HepG2 (cell line): ENCODE results near the gene SELENOI. TPM values are rescaled to one million over a fixed set of nuclear protein-coding genes. Genes with fewer than 3 reads are reported as not detected.

Experiments used
- ATAC-seq: fragments of 200-7000 bp; cut with Tn5 transposase; 3 replicates; pipeline ENCODE4 v1.9.1; 2020; ENCODE audit warnings: mild to moderate bottlenecking, moderate library complexity
- BruUV-seq: library from RNA; stranded (reverse); fragments of 400-500 nt; replicated peaks from 2 replicates; lab custom pipeline; 2021; lab: Mats Ljungman, UMichigan
- CTCF ChIA-PET: fragments of 300-600 bp; formaldehyde crosslinking; extraction: SDS; loops from one replicate; lab custom pipeline; 2021; ENCODE audit warnings: low total read pairs, inconsistent platforms, low intra/inter-chr PET ratio; lab: Yijun Ruan, JAX
- POLR2A ChIA-PET: fragments of 350-600 bp; sonication (Branson Sonifier 250); formaldehyde crosslinking; loops from one replicate; lab custom pipeline; 2020; ENCODE audit warnings: antibody characterized with exemption, inconsistent platforms; lab: Yijun Ruan, JAX
- DNase-seq: peaks from one replicate; pipeline ENCODE4 v3.0.0-alpha.2; 2015; ENCODE audit warnings: low spot score
- FAIRE-seq: peaks from 3 replicates; lab custom pipeline; 2011; peaks lifted over from hg19 to GRCh38; lab: Jason Lieb, UNC
- H2AFZ ChIP-seq: one replicate; pipeline ENCODE4 v1.6.1; 2011; ENCODE audit warnings: low read length, inconsistent platforms
- H3K27ac ChIP-seq: fragments of 300-600 bp; 3 replicates; pipeline ENCODE4 v1.8.0; 2011; ENCODE audit warnings: mixed run types, mild to moderate bottlenecking, mixed read lengths, low read length, inconsistent platforms; ENCODE audit not compliant: insufficient read depth; ENCODE audit errors: extremely low read length
- H3K27me3 ChIP-seq, 2 experiments: fragments of 200-600 bp in 1 of 2; 2 replicates in 1 of 2; 3 replicates in 1 of 2; pipeline versions ENCODE4 v1.6.0 to v1.8.0; 2011; ENCODE audit warnings: low read length in 2 of 2, mild to moderate bottlenecking in 2 of 2, moderate library complexity in 2 of 2, inconsistent platforms in 1 of 2; ENCODE audit not compliant: insufficient read depth in 2 of 2, control insufficient read depth in 1 of 2
- H3K36me3 ChIP-seq, 2 experiments: fragments of 200-600 bp in 1 of 2; replicated peaks in 1 of 2; 2 replicates in 1 of 2; 3 replicates in 1 of 2; pipeline versions ENCODE4 v1.5.1 to v1.8.0; 2011; ENCODE audit warnings: low read length in 2 of 2, inconsistent platforms in 1 of 2; ENCODE audit not compliant: insufficient read depth in 2 of 2, control insufficient read depth in 1 of 2
- H3K4me1 ChIP-seq: 2 replicates; pipeline ENCODE4 v1.5.1; 2012; ENCODE audit warnings: low read length, inconsistent platforms; ENCODE audit not compliant: insufficient read depth
- H3K4me2 ChIP-seq: 2 replicates; pipeline ENCODE4 v1.6.0; 2011; ENCODE audit warnings: low read depth, low read length, inconsistent platforms
- H3K4me3 ChIP-seq, 3 experiments: fragments of 200-600 bp in 1 of 3; sonication (generic), shearing (Covaris generic) in 1 of 3; replicated peaks in 1 of 3; 2 replicates each; pipeline ENCODE4 v1.5.1; 2011 to 2016; ENCODE audit warnings: low read length in 3 of 3, inconsistent platforms in 2 of 3, low read depth in 2 of 3, mild to moderate bottlenecking in 2 of 3, control low read depth in 1 of 3, mixed read lengths in 1 of 3; ENCODE audit not compliant: insufficient read depth in 1 of 3
- H3K79me2 ChIP-seq: one replicate; pipeline ENCODE4 v1.6.1; 2011; ENCODE audit warnings: low read length, inconsistent platforms; ENCODE audit not compliant: insufficient read depth
- H3K9ac ChIP-seq: 2 replicates; pipeline ENCODE4 v1.6.0; 2011; ENCODE audit warnings: mild to moderate bottlenecking, low read depth, low read length, inconsistent platforms; ENCODE audit not compliant: insufficient read depth
- H3K9me3 ChIP-seq: 2 replicates; pipeline ENCODE4 v1.5.1; 2012; ENCODE audit warnings: mild to moderate bottlenecking, low read length
- H4K20me1 ChIP-seq: 2 replicates; pipeline ENCODE4 v1.6.0; 2011; ENCODE audit warnings: inconsistent platforms, mild to moderate bottlenecking, low read length, moderate library complexity; ENCODE audit not compliant: insufficient read depth
- ATF2 ChIP-seq: sonication (generic); formaldehyde crosslinking; IDR thresholded peaks from 2 replicates; pipeline ENCODE4 v1.4.0; 2020; ENCODE audit warnings: missing genetic modification reagents
- ESRRA ChIP-seq: sonication (generic); formaldehyde crosslinking; IDR thresholded peaks from 2 replicates; pipeline ENCODE4 v1.5.1; 2020; ENCODE audit warnings: mild to moderate bottlenecking, low read depth, missing genetic modification reagents
- HOXA9 ChIP-seq: sonication (generic); formaldehyde crosslinking; IDR thresholded peaks from 2 replicates; pipeline ENCODE4 v1.8.1; 2022; ENCODE audit warnings: missing genetic modification reagents, mild to moderate bottlenecking, moderate library complexity, borderline replicate concordance
- JUN ChIP-seq: sonication (generic); formaldehyde crosslinking; IDR thresholded peaks from 2 replicates; pipeline ENCODE4 v1.4.0; 2020; ENCODE audit warnings: mild to moderate bottlenecking, missing genetic modification reagents
- MAFK ChIP-seq, 2 experiments: IDR thresholded peaks in 1 of 2; conservative IDR thresholded peaks in 1 of 2; 2 replicates each; pipeline ENCODE4 v1.6.1; 2011; ENCODE audit warnings: improper control_type of control experiment in 2 of 2, low read length in 2 of 2
- MYNN ChIP-seq: sonication (generic); formaldehyde crosslinking; IDR thresholded peaks from 2 replicates; pipeline ENCODE4 v1.4.0; 2020; ENCODE audit warnings: mild to moderate bottlenecking, low read depth, missing genetic modification reagents
- NCOA2 ChIP-seq: sonication (generic); formaldehyde crosslinking; IDR thresholded peaks from 2 replicates; pipeline ENCODE4 v1.8.0; 2022; ENCODE audit warnings: inconsistent platforms
- NFE2L1 ChIP-seq: sonication (generic); formaldehyde crosslinking; IDR thresholded peaks from 2 replicates; pipeline ENCODE4 v1.4.0; 2020; ENCODE audit warnings: missing genetic modification reagents, mild to moderate bottlenecking, borderline replicate concordance
- PCBP2 ChIP-seq: fragments of 200-400 bp; formaldehyde crosslinking; optimal IDR thresholded peaks from 2 replicates; pipeline ENCODE3; 2018; ENCODE audit warnings: low read length, low read depth; ENCODE audit not compliant: poor library complexity, severe bottlenecking
- POLR2AphosphoS2 ChIP-seq: IDR thresholded peaks from 2 replicates; pipeline ENCODE4 v1.6.1; 2011; ENCODE audit warnings: low read depth, low read length, improper control_type of control experiment
- RAD21 ChIP-seq: fragments of 450-650 bp; formaldehyde crosslinking; IDR thresholded peaks from 2 replicates; pipeline ENCODE4 v1.5.0; 2020; ENCODE audit warnings: mild to moderate bottlenecking
- SIN3A ChIP-seq: IDR thresholded peaks from 2 replicates; pipeline ENCODE4 v1.6.1; 2011; ENCODE audit warnings: low read depth, mild to moderate bottlenecking, control low read depth, low read length, borderline replicate concordance
- SIX1 ChIP-seq: sonication (generic); formaldehyde crosslinking; IDR thresholded peaks from 2 replicates; pipeline ENCODE4 v1.4.0; 2020; ENCODE audit warnings: missing genetic modification reagents, borderline replicate concordance
- ZNF556 ChIP-seq: sonication (generic); formaldehyde crosslinking; IDR thresholded peaks from 2 replicates; pipeline ENCODE4 v1.4.0; 2020; ENCODE audit warnings: mild to moderate bottlenecking, missing genetic modification reagents, borderline replicate concordance
- ZNF792 ChIP-seq: IDR thresholded peaks from 2 replicates; pipeline ENCODE4 v1.6.1; 2016
- ZXDC ChIP-seq: sonication (generic); formaldehyde crosslinking; IDR thresholded peaks from 2 replicates; pipeline ENCODE4 v1.5.0; 2020; ENCODE audit warnings: mild to moderate bottlenecking, missing genetic modification reagents
- WGBS: methylation state at CpG from one replicate; pipeline ENCODE4 v1.1.6; 2017; ENCODE audit warnings: low lambda C conversion rate; 5-methylcytosine and 5-hydroxymethylcytosine counted together
- in situ Hi-C: cut with HindIII; loops from 2 replicates; pipeline ENCODE4 v1.10.0; 2017; ENCODE audit warnings: low pct_unique_long_range_greater_than_20kb; ENCODE audit not compliant: extremely low pct_ligation_motif_present
- intact Hi-C: fragments of 100-400 bp; cut with micrococcal nuclease; formaldehyde crosslinking; loops from one replicate; pipeline ENCODE4 v1.10.0; 2022; ENCODE audit not compliant: unreplicated experiment
- polyA plus RNA-seq, 8 experiments: library from polyadenylated mRNA; depleted of rRNA in 3 of 8; stranded (reverse) in 7 of 8; unstranded in 1 of 8; fragments of >200 nt; fragmentation: Illumina TruSeq in 4 of 8; extraction: Trizol in 4 of 8; gene quantifications; 2 replicates each; pipeline versions ENCODE4 v1.2.1 to v1.2.3, GENCODE V29; 2011 to 2016; ENCODE audit warnings: low read depth in 4 of 8, missing spikeins in 1 of 8, mixed read lengths in 1 of 8; ENCODE audit not compliant: insufficient read depth in 1 of 8
- total RNA-seq, 5 experiments: library from RNA; depleted of rRNA; stranded (reverse); fragments of >200 nt; fragmentation: Illumina TruSeq; extraction: Trizol; gene quantifications; 2 replicates each; pipeline ENCODE4 v1.2.3, GENCODE V29; 2016; ENCODE audit warnings: low read depth in 1 of 5

SELENOI gene
- total and polyA plus RNA-seq, 2 of the 13 experiments (the other 11 are each of a cell fraction or from before 2014, with no cell fraction given), result 27.7 to 60.3 TPM

- H3K27ac ChIP-seq, result no peak overlapping the region
- H4K20me1 ChIP-seq, result no peaks in the 10 kb centered on the region
- no peaks in the 10 kb centered on the region; a peak in 1 of 5 replicates for H3K27me3 ChIP-seq
- H3K4me2 ChIP-seq, result no peak overlapping the region
- CTCF ChIA-PET, result no interaction called here
- no peak overlapping the region for H3K4me3 ChIP-seq
- peaks cover 44% of the 10 kb centered on the region for H3K4me1 ChIP-seq
- FAIRE-seq (no peak), ATAC-seq (no peak), DNase-seq (no peak)
- no peak for TF ChIP-seq SIN3A
- TF ChIP-seq JUN (CRISPR knock-in tag), result no peak
- no peak for TF ChIP-seq NFE2L1
- TF ChIP-seq RAD21 (CRISPR knock-in tag), result no peak
- TF ChIP-seq ZNF792, result no peak
- no peak for TF ChIP-seq MYNN (CRISPR knock-in tag)
- no peak for TF ChIP-seq SIX1 (CRISPR knock-in tag)
- TF ChIP-seq ATF2 (CRISPR knock-in tag), result no peak
- no peak for TF ChIP-seq ZXDC (CRISPR knock-in tag)
- no peak for TF ChIP-seq MAFK (conservative IDR thresholded peaks at IDR 0.05 in 1 of 2, IDR thresholded peaks at IDR 0.05 in 1 of 2; ENCODE audit: low read length in 2 of 2)
- TF ChIP-seq POLR2AphosphoS2, result no peak
- TF ChIP-seq ZNF556 (CRISPR knock-in tag), result no peak
- TF ChIP-seq PCBP2, result no peak
- no peak for TF ChIP-seq ESRRA (CRISPR knock-in tag)
- TF ChIP-seq NCOA2 (CRISPR knock-in tag), result no peak
- no peak for TF ChIP-seq HOXA9 (CRISPR knock-in tag)
- H3K9ac ChIP-seq, result no peak overlapping the region
- BruUV-seq, result no TSS peak
- H3K36me3 ChIP-seq, result no peaks in the 10 kb centered on the region
- in situ Hi-C loops, result loop anchor here (25.0 kb wide), 1 partner anchor 339 kb away; the partner anchor contains the start of gene KIF3C
- POLR2A ChIA-PET, result interaction anchor here (1.6 kb wide), 1 partner anchor 19 kb away, joined by 4 read pairs; the partner anchor contains the start of gene SELENOI
- no peaks in the 10 kb centered on the region for H3K9me3 ChIP-seq
- no peaks in the 10 kb centered on the region for H3K79me2 ChIP-seq
- intact Hi-C loops, result loop anchor here (5.0 kb wide), 1 partner anchor 154 kb away; the partner anchor contains the start of gene GAREM2
- no peak overlapping the region for H2AFZ ChIP-seq
- 66% methylated on average over 1 of the region's 1 CpG for WGBS
These were observed 19.4 kb upstream of the SELENOI start for GRCh38 chr2:26326514-26326913.
